Activated gamma-delta T cell treated with anti-CD3 and anti-CD28 coated beads, Interleukin-2, amount 50 U/mL, for 16 hours (primary cell): ENCODE measurements around the gene COQ10A.
A peak's percentile ranks its signal among the peaks of the same experiment; 100 is the strongest.
"Not testable (repeated sequence)": the region's sequence is repeated elsewhere in the genome, so short reads cannot be mapped to it uniquely, and the experiment has no call there.

Source experiments
- DNase-seq: peaks from one replicate; pipeline ENCODE4 v3.0.0-alpha.2; 2020; ENCODE audit warnings: low read depth

COQ10A gene

DNA sequence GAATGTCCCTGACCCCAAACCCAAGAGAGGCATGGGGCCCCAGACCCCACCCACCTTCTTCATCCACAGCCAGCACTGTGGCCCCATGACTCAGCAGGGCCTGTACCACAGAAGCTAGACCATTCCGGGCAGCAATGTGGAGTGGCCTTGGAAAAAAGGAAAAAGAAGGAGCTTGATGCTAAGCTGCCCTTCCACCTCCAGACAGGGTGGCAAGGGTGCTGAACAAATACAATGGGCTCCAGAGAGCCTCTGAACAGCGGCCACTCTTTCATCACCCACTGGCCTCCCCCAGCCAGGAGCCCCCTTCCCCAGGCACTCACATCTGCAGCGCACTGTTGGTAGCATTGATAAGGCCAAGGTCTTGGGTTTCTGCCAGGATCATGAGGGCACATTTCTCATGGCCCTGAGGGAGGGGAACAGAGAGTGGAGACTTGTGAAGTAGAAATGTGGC, 23.0 kb upstream of the COQ10A start:
- no peak for DNase-seq

DNA sequence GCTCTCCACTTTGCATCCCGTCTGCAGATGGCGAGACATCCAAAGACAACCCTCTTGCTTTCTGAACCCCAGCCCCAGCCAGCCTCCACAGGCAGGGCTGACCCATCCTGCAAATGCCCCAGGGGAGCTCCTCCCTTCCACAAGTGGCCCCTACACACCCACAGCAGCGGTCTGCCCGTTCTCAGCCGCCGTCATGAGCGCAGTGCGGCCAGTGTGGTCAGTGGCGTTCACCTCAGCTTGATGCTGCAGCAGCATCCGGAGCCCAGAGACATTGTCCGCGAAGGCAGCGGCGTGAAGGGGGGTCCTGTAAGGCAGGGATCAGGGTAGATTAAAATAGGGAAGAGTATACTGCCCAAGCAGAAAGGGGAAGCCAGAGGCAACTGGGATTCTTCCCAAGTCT, 22.2 kb upstream of the COQ10A start:
- DNase-seq, result no peak

DNA sequence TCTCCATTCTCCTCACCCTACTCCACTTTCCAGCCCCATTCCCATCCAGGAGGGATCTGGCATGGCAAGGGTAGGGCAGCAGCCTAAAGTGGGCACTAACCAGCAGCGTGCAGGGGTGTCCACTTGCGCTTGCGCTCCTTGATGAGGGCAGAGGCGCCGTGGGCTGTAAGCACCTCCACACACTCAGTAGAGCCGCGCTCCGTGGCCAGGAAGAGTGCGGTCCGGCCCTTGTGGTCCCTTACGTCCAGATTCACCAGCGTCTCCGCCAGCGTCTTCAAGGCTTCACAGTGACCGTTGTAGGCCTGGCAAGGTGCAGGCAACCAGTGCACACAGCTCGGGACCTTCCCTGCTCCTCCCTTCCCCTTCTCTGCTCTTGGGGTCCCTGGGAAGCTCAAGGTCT, 18.8 kb upstream of the COQ10A start:
- DNase-seq, result no peak

DNA sequence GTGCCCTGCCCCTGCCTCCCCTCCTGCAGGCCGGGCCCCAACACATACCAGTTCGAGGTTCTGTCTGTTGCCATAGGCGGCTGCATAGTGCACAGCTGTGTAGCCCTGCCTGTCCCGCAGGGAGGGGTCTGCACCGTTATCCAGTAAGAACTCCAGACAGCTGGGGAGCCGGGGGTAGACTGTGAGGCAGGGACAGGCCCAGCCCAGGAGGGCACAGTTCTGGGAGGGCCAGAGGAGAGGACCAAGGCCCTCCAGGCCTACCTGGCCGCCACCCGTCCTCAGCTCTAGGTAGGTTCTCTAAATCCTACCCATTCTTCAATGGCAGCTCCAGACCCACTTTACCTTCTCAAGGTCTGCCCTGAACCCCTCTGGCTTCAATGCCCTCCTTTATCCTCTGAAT, 18.0 kb upstream of the COQ10A start:
- no peak for DNase-seq

DNA sequence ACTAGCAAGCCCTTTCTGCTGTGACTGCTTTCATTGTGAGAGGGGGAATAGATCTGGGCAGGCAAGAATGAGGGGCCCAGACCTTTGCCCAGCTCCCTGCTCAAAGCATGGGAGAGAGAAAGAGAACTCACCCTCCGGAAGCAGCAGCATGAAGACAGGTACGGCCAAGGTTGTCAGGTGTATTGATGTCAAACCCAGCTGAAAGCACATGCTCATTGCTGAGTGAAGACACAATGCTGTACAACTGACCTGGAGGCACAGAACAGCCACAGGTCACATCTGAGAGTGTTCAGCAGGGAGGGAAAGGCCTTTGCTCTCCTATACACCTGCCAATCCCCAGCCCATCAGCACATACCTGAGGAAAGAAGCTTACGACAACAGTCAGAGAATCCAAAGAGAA, 14.1 kb upstream of the COQ10A start:
- DNase-seq, result no peak

DNA sequence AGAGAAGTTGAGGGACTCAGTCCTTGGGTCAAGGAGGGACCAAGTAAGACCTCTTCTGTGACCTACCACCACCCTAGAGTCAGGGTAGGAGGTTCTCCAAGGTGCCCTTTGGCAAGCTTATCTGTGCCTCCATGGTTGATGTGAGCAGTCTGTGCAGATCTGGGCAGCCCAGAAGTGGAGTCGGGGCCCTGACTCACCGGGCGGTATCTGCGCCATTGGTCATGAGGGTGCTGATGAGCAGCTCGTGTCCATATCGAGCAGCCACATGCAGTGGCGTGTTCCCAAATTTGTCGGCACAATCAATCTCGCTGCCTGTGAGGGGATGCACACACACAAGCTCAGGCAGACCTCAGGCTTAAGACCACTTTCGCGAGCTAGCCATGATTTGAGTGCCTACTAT, 13.7 kb upstream of the COQ10A start:
- no peak for DNase-seq

DNA sequence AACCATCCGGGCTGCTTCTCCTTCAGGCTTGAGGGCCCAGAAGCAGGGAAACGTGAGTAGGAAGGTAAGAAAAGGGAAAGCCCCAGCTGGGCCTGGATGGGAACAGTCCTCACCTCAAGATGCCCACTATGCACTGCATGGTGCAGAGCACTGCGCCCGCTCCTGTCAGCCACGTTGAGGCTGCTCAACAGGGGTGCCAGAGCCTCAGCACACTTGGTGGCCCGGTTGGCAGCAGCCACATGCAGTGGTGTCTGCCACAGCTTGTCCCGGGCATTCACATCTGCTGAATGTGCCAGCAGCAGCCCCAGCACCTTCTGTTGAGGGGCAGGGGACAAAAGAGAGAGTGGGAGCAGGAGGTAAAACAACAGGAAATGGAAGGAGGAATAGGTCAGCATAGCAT, 11.1 kb upstream of the COQ10A start:
- no peak for DNase-seq

DNA sequence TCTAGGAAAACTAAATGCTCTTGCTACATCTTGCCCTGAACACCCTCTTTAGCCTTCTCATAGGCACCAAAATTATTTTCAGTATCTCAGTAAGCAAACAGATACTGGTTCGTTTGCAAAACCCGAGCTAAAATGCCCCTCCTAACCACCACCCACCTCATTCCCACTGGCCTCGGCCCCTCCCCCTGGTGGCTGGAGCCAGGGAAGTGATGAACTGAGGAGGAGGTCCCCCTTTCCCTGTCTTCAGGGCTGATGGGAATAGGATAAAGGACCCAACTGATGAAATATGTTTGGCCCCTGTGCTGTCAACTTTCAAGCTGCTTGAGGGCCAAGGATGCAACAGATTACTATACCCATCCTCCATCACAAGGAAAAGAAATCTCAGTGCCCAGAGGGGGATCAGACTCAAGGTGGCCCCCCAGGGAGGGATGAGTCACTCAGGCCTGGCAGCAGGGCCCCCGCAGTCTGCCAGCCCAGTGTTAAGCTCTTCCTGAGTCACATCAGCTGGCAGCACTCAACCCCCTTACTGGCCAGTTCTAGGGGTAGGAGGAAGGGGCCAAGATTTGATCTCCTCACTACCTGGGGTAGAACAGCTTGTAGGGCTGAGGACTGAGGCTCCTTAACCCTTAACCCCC, 10.3 kb upstream of the COQ10A start:
- DNase-seq, result no peak

DNA sequence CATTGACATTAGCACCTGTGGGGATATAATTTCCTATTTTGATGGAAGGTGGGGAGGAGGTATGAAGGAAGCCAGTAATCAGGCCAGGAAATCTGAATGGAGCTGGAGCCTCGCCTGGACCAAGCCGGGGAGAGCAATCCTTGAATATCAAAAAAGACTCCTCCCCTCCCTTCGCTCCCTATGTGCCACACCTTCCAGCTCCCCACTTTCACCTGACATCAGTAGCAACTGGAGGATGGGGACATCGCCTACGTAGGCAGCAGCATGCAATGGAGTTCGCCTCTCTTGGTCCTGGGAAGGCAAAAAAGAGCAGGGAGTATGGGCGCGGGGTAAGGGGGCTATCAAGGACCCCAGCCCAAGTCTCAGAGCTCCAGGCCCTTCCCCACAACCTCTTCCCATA, 9.7 kb upstream of the COQ10A start:
- DNase-seq, result no peak

DNA sequence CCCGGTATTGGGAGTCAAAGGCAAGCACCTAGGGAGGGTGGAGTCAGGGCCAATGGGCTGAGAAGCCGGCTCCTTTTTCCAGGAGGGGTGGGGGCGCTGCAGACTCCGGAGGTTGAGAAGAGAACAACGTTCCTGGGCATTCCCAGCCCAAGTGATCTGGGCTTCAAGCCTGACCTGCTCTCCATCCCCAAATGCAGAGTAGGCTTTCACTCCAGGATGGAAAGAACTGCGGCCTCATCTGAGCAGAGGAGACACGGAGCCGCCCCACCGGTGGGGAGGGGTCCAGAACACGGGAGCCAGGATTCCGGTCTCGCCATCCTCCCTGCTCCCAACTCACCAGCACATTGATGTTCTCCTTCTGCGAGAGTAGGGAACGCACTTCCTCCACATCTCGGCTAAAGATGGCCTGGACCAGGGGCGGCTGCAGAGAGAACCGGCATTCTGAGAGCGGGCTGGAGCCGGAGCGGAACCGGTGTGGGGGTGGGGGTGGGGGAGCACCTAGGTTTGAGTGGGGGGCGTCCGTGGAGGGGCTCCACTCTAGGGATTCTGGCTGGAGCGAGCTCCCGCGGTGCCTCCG, 9.2 kb upstream of the COQ10A start:
- no peak for DNase-seq

DNA sequence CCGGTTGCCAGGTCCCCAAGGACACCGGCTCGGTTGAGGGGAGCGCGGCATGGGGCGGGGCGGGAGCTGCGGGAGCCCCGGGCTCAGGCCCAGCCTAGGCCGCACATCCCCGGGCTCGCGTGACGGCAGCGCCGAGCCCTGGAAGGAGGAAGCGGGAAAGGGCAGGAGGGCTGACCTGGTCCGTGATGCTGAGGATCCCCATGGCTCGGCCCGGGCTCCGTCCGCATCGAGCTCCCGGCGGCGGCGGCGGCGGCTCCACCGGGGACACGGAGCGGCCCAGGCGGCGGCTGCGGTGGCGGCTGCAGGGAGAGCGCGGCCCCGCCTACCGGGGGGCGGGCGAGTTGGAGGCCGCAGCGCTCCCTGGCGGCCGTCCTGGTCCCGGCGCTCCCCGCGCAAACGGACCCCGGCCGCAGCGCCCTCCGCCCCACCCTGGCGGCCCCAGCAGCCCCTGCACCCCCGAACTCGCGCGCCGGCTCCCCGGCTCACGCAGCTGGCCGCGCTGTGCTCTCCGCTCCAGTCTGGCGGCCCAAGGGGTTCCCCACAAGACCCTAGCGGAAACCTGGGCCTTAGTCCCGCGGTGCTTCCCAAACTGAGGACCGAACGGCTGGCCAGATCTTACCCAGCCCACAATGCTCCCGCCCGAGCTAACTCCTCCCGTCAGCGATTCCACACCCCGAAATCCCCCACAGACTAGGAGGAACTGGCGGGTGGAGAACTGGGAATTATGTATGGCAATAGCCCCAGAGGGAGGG, 8.5 kb upstream of the COQ10A start, which contains the start of gene ANKRD52:
Gene ANKRD52 (minus strand): TSS at position 317 of the 752 bp plus-strand sequence. CDS start 115 bp downstream, at position 202.
- DNase-seq, result peak; percentile 71

DNA sequence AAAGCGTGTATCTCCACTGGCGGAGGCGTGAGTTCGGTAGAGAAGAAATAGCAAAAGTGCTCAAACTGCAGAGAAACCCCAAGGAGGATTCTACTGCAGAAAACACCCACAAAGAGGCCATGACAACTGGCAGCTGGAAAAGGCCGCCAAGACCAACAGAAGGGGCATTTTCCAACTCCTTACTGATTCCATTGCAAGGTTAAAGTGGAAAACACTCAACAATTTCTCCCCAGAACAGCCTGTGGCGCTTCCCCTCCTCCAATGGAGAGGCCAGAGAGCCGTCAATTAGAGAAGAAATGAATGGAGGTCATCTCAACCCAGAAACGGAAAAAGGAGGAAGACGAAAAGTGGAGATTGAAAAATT, 7.9 kb upstream of the COQ10A start:
- no peak for DNase-seq

DNA sequence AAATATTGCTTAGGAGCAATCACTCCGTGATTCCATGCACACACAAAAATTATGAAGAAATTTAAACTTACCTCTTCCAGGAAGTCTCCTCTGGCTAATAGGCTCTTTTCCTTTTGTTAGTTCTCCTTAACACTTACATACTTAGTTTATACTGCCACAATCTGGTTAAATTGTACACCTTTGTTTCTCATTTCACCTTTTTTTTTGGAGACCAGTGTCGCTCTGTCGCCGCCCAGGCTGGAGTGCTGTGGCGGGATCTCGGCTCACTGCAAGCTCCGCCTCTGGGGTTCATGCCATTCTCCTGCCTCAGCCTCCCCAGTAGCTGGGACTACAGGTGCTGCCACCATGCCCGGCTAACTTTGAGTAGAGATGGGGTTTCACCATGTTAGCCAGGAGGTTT, 6.4 kb upstream of the COQ10A start:
- DNase-seq, result no peak

DNA sequence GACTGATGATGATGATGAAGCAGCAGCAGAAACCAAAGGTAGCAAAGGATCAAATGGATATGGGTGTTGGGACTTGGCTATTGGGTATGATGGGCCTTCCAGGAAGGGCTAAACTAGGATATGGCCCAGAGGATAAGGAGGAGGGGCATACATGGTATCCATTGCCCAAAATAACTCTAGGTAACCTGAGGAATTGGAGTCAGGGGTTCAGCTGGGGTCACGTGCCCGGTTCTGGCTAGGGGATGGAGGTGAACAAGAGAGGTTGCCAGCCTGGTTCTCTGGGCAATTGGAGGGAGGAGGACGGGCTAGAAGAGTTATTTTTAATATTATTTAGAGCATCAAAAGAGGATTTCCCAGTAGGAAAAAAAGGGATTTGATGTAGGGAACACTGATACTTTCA, 5.8 kb upstream of the COQ10A start:
- no peak for DNase-seq

DNA sequence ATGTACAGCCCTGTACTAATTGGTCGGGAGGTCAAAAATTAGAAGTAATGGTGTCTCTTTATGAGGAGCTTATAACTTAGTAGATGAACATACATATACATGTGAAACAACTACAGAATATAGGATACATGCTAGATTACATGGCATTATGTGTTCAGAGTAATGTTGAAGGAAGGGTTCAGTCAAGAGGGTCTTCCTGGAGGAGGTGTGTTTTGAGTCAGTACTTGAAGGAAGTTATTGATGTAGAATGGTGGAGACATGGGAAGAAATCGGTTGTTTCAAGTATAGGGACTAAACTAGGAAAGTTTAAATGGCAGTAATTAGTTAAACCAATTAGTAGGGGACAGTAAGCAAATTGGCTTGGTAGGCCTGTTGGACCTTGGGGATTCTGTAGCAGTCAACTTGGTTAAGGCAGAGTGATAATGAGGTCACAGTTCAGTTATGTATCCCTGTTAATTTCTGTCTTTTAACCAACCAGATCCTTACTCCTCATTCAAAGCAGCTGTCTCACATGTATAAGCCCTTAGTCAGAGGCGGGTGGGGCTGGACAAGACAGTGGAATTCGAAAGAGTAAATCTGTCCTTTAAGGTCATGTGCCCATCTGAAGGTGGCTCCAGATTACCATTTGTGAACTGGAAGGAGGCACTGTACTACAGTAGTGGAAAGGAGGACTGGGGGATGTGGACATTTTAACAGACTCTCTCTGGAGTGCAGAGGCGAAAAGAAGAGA, 5.1 kb upstream of the COQ10A start:
- no peak for DNase-seq

DNA sequence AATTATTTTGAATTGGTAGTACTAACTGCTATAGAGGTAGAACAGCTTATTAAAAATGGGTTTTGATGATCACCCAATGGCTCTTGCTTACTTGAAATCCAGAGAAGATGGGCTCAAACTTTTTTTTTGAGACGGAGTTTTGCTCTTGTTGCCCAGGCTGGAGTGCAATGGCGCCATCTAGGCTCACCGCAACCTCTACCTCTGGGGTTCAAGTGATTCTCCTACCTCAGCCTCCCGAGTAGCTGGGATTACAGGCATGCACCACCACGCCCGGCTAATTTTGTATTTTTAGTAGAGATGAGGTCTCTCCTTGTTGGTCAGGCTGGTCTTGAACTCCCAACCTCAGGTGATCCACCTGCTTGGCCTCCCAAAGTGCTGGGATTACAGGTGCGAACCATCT, 3.8 kb upstream of the COQ10A start:
- DNase-seq, result not testable (repeated sequence)

DNA sequence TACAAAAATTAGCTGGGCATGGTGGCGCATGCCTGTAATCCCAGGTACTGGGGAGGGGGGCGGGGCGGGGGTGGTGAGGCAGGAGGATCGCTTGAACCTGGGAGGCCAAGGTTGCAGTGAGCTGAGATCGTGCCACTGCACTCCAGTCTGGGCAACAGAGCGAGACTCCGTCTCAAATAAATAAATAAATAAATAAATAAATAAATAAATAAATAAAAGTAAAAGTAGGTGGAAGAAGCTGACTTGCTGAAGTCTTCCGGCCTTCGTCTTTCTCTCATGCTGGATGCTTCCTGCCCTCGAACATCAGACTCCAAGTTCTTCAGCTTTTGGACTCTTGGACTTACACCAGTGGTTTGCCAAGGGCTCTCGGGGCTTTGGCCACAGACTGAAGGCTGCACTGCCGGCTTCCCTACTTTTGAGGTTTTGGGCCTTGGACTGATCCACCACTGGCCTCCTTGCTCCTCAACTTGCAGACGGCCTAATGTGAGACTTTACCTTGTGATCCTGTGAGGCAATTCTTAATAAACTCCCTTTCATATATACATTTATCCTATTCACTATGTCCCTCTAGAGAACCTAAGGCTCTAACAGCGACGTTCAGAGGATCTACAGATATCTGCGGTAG, 562 bp upstream of the COQ10A start:
- not testable (repeated sequence) for DNase-seq

DNA sequence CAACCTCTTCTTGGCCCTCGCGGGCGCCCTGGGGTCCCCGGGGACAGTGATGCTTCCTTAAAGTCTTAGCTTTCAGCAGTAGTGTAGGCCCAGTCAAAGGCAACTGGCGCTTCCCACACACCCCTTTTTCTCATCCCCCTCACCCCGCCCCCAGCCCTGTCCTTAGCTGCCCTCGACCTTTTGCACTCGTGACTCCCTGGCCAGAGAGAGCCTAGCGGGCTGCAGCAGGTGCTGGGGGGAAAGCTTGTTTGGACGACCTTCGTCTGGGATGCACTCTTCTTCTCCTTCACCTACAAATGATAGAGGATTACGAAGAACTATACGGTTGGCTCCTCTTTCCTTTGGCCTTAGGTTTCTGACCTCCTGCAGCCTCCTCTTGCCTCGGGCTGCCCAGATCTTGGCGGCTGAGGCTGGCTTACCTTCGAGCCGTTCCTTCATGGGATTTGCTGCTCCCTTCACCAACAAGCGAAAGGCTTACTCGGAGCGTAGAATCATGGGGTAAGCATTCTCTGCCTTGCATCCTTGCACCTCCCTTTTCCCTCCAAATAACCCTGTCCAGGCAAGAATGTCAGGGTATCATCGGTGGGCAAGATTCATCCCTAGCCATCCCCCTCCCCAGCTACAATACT, 815 bp downstream of the COQ10A start:
- no peak for DNase-seq

DNA sequence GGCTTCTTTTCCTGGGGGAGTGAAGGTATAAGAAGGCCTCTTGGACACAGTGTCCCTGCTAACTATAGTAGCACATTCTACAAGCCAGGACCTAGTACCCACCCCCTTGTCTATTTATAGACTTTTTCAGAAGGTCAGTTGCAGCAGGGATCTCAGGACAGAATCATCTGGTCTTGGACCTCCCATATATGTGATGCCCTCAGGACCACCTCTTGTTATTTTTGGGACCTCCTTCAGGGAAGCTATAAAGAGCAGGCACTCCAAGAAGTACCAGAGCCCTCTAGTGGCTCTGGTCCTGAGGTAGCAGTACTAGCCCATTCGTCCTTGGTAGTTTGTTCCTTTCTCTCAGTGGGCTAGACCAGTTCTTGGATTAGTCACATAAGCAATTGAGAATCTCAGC, 4.3 kb downstream of the COQ10A start:
- DNase-seq, result no peak

DNA sequence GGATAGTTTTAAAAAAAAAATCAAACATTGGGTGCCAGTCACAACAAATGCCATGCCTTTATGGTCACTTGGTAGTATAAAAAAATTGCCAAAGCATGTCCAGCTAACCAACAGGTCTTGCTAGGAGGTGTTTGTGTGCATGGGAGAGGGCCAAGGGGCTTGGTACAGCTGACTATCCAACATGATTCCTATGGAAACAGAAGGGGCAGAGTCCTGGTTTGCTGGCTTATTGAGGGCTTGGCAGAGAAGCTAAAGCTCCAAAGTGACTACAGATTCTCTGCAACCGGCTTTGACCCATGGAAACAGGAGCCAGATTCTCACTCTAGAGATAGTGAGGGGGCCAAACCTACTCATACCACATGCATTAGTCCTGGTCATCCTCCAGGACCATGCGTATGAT, 5.7 kb downstream of the COQ10A start:
- not testable (repeated sequence) for DNase-seq

DNA sequence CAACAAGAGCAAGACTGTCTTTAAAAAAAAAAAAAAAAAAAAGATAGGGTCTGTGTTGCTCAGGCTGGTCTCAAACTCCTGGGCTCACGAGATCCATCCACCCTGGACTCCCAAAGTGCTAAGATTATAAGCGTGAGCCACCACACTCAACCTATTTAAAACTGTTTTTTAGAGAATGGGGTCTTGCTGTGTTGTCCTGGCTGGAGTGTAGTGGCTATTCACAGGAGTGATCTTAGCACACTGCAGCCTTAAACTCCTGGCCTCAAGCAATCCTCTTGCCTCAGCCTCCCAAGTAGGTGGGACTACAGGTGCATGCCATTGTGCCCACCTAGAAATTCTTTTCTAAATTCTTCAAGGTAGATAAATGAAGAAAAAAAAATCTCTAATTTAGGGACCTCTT, 7.6 kb downstream of the COQ10A start:
- no peak for DNase-seq

DNA sequence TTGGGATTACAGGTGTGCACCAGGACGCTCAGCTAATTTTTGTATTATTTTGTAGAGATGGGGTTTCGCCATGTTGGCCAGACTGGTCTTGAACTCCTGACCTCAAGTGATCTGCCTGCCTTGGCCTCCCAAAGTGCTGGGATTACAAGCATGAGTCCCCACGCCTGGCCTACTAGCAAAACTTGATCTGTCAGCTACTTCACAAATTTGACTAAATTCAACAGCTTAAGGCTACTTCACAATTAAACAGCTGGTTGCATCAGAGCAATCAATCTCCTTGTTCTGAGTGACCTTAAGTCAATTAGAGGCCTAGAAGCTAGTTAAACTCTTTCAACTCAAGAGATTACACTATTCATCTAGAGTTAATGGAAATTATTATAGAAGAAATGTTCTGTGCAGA, 12.2 kb downstream of the COQ10A start:
- no peak for DNase-seq
